GM20431 (cell line): ENCODE data around the gene KCNK4.

ENCODE experiments used
- in situ Hi-C: fragments of 300-500 bp; cut with MseI, MboI; formaldehyde crosslinking; loops from one replicate; pipeline ENCODE4 v1.15.0; 2020; ENCODE audit warnings: low sequenced_read_pairs; ENCODE audit not compliant: unreplicated experiment

The KCNK4 gene

GRCh38 chr11:64252003-64252872 is 38.9 kb upstream of the KCNK4 start:
- in situ Hi-C loops = no loop called here

GRCh38 chr11:64253043-64253442 is 38.1 kb upstream of the KCNK4 start:
- in situ Hi-C loops = no loop called here

GRCh38 chr11:64253481-64253880 is 37.6 kb upstream of the KCNK4 start:
- in situ Hi-C loops = no loop called here

- in situ Hi-C loops = no loop called here
These were observed 36.8 kb upstream of the KCNK4 start for GRCh38 chr11:64254326-64254725.

DNA sequence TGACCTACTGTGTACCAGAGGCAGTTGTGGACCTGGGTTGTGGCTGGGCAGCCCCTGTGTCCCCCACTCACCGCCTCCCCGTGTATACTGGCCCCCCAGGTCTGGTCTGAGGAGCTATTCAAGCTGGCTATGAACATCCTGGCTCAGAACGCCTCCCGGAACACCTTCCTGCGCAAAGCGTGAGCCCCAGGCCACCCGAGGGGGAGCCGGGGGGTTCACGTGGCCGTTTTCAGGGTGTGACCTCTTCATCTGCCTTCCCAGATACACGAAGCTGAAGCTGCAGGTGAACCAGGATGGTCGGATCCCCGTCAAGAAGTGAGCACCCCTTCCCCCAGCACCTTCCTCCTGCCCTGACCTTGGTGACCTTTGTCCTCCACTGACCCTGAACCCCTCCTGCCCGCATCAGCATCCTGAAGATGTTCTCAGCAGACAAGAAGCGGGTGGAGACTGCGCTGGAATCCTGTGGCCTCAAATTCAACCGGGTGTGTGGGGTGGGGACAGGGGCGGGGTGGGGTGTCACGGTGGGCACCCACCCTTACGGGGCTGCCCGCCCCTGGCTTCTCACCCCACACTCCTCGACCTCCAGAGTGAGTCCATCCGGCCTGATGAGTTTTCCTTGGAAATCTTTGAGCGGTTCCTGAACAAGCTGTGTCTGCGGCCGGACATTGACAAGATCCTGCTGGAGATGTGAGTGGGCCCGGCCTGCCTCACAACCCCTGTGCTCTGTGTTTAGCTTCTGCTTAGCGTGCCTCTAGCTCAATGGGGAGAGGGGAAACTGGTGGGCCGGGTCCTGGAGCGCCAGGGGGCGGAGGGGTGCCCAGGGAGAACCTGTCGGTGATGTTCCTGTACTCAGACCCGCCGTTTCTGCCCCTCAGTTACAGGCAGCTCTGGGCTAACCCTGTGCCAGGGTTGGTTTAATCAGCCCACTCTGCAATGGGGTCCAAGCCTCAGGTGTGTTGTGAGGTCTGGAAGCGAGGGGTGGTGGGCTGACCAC is 35.7 kb upstream of the KCNK4 start:
- in situ Hi-C loops = no loop called here

- in situ Hi-C loops = no loop called here
These were observed 34.8 kb upstream of the KCNK4 start for GRCh38 chr11:64256300-64256699.

GRCh38 chr11:64258356-64258755 is 32.7 kb upstream of the KCNK4 start:
- in situ Hi-C loops = no loop called here

DNA sequence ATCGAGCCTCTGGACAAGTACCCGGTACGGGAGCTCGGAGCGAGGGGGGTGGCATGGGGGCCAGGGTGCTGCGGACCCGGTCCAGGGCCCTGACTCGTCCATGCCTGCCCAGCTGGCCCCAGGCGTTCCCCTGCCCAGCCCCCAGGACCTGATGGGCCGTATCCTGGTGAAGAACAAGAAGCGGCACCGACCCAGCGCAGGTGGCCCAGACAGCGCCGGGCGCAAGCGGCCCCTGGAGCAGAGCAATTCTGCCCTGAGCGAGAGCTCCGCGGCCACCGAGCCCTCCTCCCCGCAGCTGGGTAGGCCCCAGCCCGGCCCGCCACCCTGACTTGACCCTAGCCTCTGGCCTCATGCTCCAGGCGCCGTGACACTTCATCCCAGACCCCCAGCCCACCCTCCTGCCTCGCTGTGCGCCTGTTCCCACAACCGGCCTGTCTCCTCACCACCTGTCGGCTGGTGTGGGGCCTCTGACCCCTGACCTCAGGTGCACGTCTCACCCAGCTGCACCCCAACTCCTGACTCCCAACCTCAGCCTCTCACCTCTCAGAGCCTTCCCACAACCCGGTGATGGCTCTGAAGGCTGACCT is 32.1 kb upstream of the KCNK4 start:
- in situ Hi-C loops = no loop called here

- in situ Hi-C loops = no loop called here
These were observed 31.5 kb upstream of the KCNK4 start for GRCh38 chr11:64259533-64260067.

GRCh38 chr11:64260147-64260708 is 30.9 kb upstream of the KCNK4 start:
- in situ Hi-C loops = no loop called here

GRCh38 chr11:64261556-64262080 is 29.5 kb upstream of the KCNK4 start:
- in situ Hi-C loops = no loop called here

DNA sequence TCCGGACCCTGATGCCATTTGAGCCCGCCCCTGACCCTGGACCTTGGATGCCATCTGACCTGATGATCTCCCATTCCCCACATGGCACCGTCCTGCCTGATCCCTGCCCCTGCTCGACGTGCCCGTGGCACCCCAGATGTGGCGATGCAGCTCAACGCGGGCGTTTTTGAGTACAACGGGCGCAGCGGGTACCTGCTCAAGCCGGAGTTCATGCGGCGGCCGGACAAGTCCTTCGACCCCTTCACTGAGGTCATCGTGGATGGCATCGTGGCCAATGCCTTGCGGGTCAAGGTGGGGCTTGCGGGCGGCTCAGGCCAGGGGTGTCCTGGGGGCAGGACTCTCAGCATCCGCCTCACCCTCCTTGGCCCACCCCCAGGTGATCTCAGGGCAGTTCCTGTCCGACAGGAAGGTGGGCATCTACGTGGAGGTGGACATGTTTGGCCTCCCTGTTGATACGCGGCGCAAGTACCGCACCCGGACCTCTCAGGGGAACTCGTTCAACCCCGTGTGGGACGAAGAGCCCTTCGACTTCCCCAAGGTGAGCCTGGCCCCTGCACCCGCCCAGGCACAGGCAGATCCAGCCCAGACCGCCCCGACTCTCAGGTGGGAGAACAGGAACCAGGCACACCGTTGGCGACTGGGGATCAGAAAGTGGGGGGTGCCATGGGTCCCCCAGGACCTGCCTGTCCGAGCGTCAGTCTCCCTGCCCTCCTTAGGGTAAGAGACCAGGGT is 28.7 kb upstream of the KCNK4 start:
- in situ Hi-C loops = no loop called here

DNA sequence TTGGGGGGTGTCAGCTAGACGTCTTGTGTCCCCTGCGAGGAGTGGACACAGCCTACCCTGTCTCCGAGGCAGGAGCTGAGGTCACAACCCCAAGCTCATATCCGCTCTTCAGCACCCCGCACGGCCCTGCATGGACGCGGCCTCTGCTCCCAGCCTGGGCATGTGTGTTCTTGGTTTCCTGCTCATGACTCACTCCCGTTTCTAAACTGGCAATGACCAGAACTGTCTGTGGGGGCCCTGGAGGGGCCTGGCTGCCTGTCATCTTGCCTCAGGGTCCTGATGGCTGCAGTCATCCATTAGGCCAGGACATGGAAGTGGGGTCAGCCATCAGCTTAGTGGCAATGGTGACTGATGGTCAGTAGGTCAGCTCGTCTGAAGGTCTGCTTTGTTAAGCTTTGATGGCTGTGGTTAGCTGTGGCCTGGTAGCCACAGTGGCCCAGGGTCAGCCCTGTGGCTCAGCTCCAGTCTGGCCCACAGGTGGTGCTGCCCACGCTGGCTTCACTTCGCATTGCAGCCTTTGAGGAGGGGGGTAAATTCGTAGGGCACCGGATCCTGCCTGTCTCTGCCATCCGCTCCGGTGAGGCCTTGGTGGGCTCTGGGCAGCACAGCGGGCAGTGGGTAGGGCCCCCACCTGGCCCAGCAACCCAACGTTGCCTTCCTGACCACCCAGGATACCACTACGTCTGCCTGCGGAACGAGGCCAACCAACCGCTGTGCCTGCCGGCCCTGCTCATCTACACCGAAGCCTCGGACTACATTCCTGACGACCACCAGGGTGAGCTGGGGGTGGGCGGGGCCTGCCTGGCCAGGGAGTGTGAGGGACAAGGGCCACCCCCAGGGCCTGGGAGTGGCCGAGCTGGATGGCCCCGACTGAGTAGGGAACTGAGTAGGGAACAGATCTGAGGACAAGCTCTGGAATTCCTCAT is 27.8 kb upstream of the KCNK4 start:
- in situ Hi-C loops = no loop called here

DNA sequence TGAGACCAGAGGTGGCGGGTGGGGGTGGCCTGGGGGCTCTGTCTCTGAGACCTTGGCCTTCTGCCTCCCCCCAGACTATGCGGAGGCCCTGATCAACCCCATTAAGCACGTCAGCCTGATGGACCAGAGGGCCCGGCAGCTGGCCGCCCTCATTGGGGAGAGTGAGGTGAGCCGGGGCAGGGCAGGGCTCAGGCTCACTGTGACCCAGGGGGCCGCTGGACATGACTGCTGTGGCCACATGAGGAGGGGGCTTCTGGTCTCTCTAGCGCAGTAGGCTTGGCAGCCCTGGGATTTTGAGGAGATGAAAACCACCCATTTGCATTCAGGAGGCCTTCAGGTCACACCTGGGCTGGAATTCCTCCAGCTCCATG is 27.2 kb upstream of the KCNK4 start:
- in situ Hi-C loops = no loop called here

- in situ Hi-C loops = no loop called here
These were observed 26.7 kb upstream of the KCNK4 start for GRCh38 chr11:64264371-64264852.

GRCh38 chr11:64265176-64266160 is 25.6 kb upstream of the KCNK4 start:
- in situ Hi-C loops = no loop called here

- in situ Hi-C loops = no loop called here
These were observed 24.8 kb upstream of the KCNK4 start for GRCh38 chr11:64266339-64266738.
